GM23338 (cell line): ENCODE data around the gene DGKH. TPM values are rescaled to one million over a fixed set of nuclear protein-coding genes. Genes with fewer than 3 reads are reported as not detected.

Source experiments
- ATAC-seq: fragments of 200-7000 bp; cut with Tn5 transposase; 3 replicates; pipeline ENCODE4 v1.9.1; 2020
- DNase-seq: peaks from one replicate; pipeline ENCODE4 v3.0.0-alpha.2; 2015; ENCODE audit warnings: low spot score
- H2AFZ ChIP-seq: fragments of 200-600 bp; sonication (generic); 2 replicates; pipeline ENCODE4 v1.8.0; 2016; ENCODE audit warnings: antibody characterized with exemption, mild to moderate bottlenecking, moderate library complexity
- H3F3A ChIP-seq: fragments of 200-600 bp; sonication (generic); replicated peaks from 2 replicates; pipeline ENCODE4 v1.8.0; 2017; ENCODE audit warnings: antibody characterized with exemption, mixed run types, low read depth
- H3K27ac ChIP-seq: fragments of 200-600 bp; sonication (generic); 2 replicates; pipeline ENCODE4 v1.6.1; 2016; ENCODE audit warnings: low read depth
- H3K27me3 ChIP-seq: fragments of 200-600 bp; sonication (generic); 2 replicates; pipeline ENCODE4 v1.8.0; 2016; ENCODE audit warnings: mild to moderate bottlenecking, mixed run types, moderate library complexity; ENCODE audit not compliant: insufficient read depth
- H3K36me3 ChIP-seq: fragments of 200-600 bp; sonication (generic); 2 replicates; pipeline ENCODE4 v1.8.0; 2016; ENCODE audit warnings: mild to moderate bottlenecking; ENCODE audit not compliant: insufficient read depth
- H3K4me1 ChIP-seq: fragments of 200-600 bp; sonication (generic); 2 replicates; pipeline ENCODE4 v1.8.0; 2016; ENCODE audit warnings: mild to moderate bottlenecking, moderate library complexity; ENCODE audit not compliant: insufficient read depth
- H3K4me2 ChIP-seq: fragments of 200-600 bp; sonication (generic); 2 replicates; pipeline ENCODE4 v1.7.1; 2017; ENCODE audit warnings: mixed run types
- H3K4me3 ChIP-seq: fragments of 200-600 bp; sonication (generic); 2 replicates; pipeline ENCODE4 v1.6.1; 2016; ENCODE audit warnings: mixed run types
- H3K79me2 ChIP-seq: fragments of 200-600 bp; sonication (generic); replicated peaks from 2 replicates; pipeline ENCODE4 v1.8.0; 2017; ENCODE audit warnings: mild to moderate bottlenecking; ENCODE audit not compliant: insufficient read depth
- H3K9me2 ChIP-seq: fragments of 200-600 bp; sonication (generic); 2 replicates; pipeline ENCODE4 v1.8.0; 2017; ENCODE audit not compliant: insufficient read depth
- H4K20me1 ChIP-seq: fragments of 200-600 bp; sonication (generic); replicated peaks from 2 replicates; pipeline ENCODE4 v1.8.0; 2017; ENCODE audit warnings: mild to moderate bottlenecking; ENCODE audit not compliant: insufficient read depth
- H3K27ac Mint-ChIP-seq: 2 replicates; pipeline ENCODE4 v1.8.0; 2020; ENCODE audit warnings: inconsistent platforms, mild to moderate bottlenecking, moderate library complexity, mixed read lengths
- H3K27me3 Mint-ChIP-seq: 3 replicates; pipeline ENCODE4 v1.8.0; 2022; ENCODE audit warnings: low read depth, mild to moderate bottlenecking, moderate library complexity, mixed read lengths, inconsistent platforms; ENCODE audit not compliant: insufficient read depth, poor library complexity
- H3K36me3 Mint-ChIP-seq: 3 replicates; pipeline ENCODE4 v1.8.0; 2021; ENCODE audit warnings: low read depth, mild to moderate bottlenecking, inconsistent platforms, moderate library complexity, mixed read lengths
- H3K4me1 Mint-ChIP-seq: 3 replicates; pipeline ENCODE4 v1.8.0; 2020; ENCODE audit warnings: mild to moderate bottlenecking, inconsistent platforms, mixed read lengths
- H3K4me3 Mint-ChIP-seq: 3 replicates; pipeline ENCODE4 v1.8.0; 2021; ENCODE audit warnings: moderate library complexity, mild to moderate bottlenecking, inconsistent platforms, mixed read lengths
- H3K9me3 Mint-ChIP-seq: 3 replicates; pipeline ENCODE4 v1.8.0; 2020; ENCODE audit warnings: moderate library complexity, mild to moderate bottlenecking, inconsistent platforms, mixed read lengths
- JUNB ChIP-seq: IDR thresholded peaks from one replicate; pipeline ENCODE4 v1.6.1; 2016; ENCODE audit warnings: antibody characterized with exemption; ENCODE audit not compliant: unreplicated experiment
- NANOG ChIP-seq: IDR thresholded peaks from 2 replicates; pipeline ENCODE4 v1.6.1; 2016; ENCODE audit warnings: antibody characterized with exemption, borderline replicate concordance
- POLR2AphosphoS5 ChIP-seq: IDR thresholded peaks from 2 replicates; pipeline ENCODE4 v1.6.1; 2016; ENCODE audit warnings: antibody characterized with exemption, low read depth
- polyA plus RNA-seq: library from polyadenylated mRNA; unstranded; fragments of >200 nt; fragmentation: Nextera tagmentation; extraction: Ambion mirVana; gene quantifications from 2 replicates; pipeline ENCODE4 v1.2.1, GENCODE V29; 2016
- total RNA-seq: library from RNA; depleted of rRNA; stranded (reverse); fragments of >200 nt; shearing (Covaris generic); gene quantifications from 2 replicates; pipeline ENCODE4 v1.2.3, GENCODE V29; 2014
- TF ChIP-seq, protein P1 (sequence below): fragments of 250-450 bp; sonication (Bioruptor Pico); IDR thresholded peaks from 2 replicates; pipeline ENCODE4 v1.5.0; 2020; ENCODE audit warnings: mild to moderate bottlenecking, moderate library complexity
- TF ChIP-seq, protein P2 (sequence below): IDR thresholded peaks from one replicate; pipeline ENCODE4 v1.6.1; 2018; ENCODE audit warnings: antibody characterized with exemption; ENCODE audit not compliant: unreplicated experiment

Gene DGKH
- total and polyA plus RNA-seq, 2 experiments from 2014 or later, result 2.1 to 7.5 TPM

DNA sequence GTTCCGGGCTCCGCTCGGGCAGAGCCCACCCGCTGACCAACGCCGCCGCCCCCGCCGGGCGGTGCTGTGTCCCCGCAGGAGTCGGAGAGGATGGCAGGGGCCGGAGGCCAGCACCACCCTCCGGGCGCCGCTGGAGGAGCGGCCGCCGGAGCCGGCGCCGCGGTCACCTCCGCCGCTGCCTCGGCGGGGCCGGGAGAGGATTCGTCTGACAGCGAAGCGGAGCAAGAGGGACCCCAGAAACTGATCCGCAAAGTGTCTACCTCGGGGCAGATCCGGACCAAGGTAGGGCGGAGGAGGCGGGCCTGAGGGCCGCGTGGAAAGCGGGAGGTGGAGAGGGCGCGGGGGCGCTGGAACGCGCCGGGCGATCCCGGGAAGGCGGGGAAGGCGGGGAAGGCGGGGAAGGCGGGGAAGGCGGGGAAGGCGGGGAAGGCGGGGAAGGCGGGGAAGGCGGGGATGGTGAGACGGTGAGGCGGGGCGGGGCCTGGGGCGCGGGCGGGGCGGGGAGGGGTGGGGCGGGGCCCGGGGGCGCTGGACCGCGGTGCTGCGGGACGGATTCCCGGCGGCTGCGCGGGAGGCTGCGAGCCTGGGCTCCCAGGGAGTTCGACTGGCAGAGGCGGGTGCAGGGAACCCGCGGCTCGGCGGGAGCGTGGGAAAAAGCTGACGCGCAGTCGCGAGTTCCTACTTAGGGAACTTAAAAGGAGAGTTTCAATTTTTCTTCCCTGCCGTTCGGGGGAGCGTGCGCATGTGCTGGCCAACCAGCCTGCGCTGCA lies 421 bp downstream of the DGKH start:
- peak overlapping the region; percentile 94 for H2AFZ ChIP-seq

DNA sequence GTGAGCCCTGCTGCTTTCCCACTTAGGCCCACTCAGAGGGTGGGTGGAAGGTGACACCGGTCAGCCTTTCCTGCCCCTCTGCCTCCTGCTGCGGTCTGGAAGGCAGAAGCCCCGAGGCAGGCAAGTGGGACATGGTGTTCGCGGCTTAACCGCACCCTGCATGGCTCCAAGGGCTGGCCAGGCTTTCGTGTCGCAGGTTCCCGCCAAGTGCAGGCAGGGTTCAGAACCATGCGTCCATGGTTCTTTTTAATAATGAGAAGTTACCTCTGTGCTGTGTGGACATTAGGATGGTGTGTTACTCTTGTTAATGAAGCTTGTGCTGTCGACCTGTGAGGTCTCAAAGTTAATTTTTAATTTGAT lies 986 bp downstream of the DGKH start:
- Histone ChIP-seq H3K27ac (no peak overlapping the region), H3K4me1 (peaks cover 14% of the 10 kb centered on the region), H4K20me1 (peaks cover 21% of the 10 kb centered on the region), H3K79me2 (peaks cover 3% of the 10 kb centered on the region; the same call in 1 of the 2 replicates), H3K27me3 (peaks cover 49% of the 10 kb centered on the region), H3F3A (peaks cover 15% of the 10 kb centered on the region), H3K4me3 (peak overlapping the region; percentile 91), H3K9me2 (no peaks in the 10 kb centered on the region), H3K4me2 (peak overlapping the region; percentile 87), H2AFZ (peak overlapping the region; percentile 94), H3K36me3 (no peaks in the 10 kb centered on the region)
- H3K36me3 Mint-ChIP-seq, result no peaks in the 10 kb centered on the region
- H3K4me1 Mint-ChIP-seq, result peaks cover 5% of the 10 kb centered on the region; the same call in 2 of the 3 replicates
- H3K9me3 Mint-ChIP-seq, result no peaks in the 10 kb centered on the region
- TF ChIP-seq NANOG (no peak), POLR2AphosphoS5 (no peak)
- TF ChIP-seq, protein P1, sequence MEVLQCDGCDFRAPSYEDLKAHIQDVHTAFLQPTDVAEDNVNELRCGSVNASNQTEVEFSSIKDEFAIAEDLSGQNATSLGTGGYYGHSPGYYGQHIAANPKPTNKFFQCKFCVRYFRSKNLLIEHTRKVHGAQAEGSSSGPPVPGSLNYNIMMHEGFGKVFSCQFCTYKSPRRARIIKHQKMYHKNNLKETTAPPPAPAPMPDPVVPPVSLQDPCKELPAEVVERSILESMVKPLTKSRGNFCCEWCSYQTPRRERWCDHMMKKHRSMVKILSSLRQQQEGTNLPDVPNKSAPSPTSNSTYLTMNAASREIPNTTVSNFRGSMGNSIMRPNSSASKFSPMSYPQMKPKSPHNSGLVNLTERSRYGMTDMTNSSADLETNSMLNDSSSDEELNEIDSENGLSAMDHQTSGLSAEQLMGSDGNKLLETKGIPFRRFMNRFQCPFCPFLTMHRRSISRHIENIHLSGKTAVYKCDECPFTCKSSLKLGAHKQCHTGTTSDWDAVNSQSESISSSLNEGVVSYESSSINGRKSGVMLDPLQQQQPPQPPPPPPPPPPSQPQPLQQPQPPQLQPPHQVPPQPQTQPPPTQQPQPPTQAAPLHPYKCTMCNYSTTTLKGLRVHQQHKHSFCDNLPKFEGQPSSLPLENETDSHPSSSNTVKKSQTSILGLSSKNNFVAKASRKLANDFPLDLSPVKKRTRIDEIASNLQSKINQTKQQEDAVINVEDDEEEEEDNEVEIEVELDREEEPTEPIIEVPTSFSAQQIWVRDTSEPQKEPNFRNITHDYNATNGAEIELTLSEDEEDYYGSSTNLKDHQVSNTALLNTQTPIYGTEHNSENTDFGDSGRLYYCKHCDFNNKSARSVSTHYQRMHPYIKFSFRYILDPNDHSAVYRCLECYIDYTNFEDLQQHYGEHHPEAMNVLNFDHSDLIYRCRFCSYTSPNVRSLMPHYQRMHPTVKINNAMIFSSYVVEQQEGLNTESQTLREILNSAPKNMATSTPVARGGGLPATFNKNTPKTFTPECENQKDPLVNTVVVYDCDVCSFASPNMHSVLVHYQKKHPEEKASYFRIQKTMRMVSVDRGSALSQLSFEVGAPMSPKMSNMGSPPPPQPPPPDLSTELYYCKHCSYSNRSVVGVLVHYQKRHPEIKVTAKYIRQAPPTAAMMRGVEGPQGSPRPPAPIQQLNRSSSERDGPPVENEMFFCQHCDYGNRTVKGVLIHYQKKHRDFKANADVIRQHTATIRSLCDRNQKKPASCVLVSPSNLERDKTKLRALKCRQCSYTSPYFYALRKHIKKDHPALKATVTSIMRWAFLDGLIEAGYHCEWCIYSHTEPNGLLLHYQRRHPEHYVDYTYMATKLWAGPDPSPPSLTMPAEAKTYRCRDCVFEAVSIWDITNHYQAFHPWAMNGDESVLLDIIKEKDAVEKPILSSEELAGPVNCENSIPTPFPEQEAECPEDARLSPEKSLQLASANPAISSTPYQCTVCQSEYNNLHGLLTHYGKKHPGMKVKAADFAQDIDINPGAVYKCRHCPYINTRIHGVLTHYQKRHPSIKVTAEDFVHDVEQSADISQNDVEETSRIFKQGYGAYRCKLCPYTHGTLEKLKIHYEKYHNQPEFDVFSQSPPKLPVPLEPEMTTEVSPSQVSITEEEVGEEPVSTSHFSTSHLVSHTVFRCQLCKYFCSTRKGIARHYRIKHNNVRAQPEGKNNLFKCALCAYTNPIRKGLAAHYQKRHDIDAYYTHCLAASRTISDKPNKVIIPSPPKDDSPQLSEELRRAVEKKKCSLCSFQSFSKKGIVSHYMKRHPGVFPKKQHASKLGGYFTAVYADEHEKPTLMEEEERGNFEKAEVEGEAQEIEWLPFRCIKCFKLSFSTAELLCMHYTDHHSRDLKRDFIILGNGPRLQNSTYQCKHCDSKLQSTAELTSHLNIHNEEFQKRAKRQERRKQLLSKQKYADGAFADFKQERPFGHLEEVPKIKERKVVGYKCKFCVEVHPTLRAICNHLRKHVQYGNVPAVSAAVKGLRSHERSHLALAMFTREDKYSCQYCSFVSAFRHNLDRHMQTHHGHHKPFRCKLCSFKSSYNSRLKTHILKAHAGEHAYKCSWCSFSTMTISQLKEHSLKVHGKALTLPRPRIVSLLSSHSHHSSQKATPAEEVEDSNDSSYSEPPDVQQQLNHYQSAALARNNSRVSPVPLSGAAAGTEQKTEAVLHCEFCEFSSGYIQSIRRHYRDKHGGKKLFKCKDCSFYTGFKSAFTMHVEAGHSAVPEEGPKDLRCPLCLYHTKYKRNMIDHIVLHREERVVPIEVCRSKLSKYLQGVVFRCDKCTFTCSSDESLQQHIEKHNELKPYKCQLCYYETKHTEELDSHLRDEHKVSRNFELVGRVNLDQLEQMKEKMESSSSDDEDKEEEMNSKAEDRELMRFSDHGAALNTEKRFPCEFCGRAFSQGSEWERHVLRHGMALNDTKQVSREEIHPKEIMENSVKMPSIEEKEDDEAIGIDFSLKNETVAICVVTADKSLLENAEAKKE (CRISPR knock-in tag), result no peak
- ATAC-seq (peak; percentile 34), DNase-seq (no peak)
- peaks cover 28% of the 10 kb centered on the region for H3K27me3 Mint-ChIP-seq
- H3K27ac Mint-ChIP-seq, result no peak overlapping the region
- H3K4me3 Mint-ChIP-seq, result peak overlapping the region; percentile 73

More for the DNA sequence above, 421 bp downstream of the DGKH start:
- H3K9me2 ChIP-seq, result no peaks in the 10 kb centered on the region
- Mint-ChIP-seq H3K27me3 (peaks cover 28% of the 10 kb centered on the region), H3K4me3 (peak overlapping the region; percentile 82), H3K36me3 (no peaks in the 10 kb centered on the region; the same call in 2 of the 3 replicates), H3K9me3 (no peaks in the 10 kb centered on the region), H3K27ac (no peak overlapping the region), H3K4me1 (peaks cover 5% of the 10 kb centered on the region; the same call in 2 of the 3 replicates)
- no peak overlapping the region for H3K27ac ChIP-seq
- H3F3A ChIP-seq, result peaks cover 15% of the 10 kb centered on the region
- H3K36me3 ChIP-seq, result no peaks in the 10 kb centered on the region
- H4K20me1 ChIP-seq, result peaks cover 21% of the 10 kb centered on the region
- ATAC-seq, result peak; percentile 62
- TF ChIP-seq, protein P2, sequence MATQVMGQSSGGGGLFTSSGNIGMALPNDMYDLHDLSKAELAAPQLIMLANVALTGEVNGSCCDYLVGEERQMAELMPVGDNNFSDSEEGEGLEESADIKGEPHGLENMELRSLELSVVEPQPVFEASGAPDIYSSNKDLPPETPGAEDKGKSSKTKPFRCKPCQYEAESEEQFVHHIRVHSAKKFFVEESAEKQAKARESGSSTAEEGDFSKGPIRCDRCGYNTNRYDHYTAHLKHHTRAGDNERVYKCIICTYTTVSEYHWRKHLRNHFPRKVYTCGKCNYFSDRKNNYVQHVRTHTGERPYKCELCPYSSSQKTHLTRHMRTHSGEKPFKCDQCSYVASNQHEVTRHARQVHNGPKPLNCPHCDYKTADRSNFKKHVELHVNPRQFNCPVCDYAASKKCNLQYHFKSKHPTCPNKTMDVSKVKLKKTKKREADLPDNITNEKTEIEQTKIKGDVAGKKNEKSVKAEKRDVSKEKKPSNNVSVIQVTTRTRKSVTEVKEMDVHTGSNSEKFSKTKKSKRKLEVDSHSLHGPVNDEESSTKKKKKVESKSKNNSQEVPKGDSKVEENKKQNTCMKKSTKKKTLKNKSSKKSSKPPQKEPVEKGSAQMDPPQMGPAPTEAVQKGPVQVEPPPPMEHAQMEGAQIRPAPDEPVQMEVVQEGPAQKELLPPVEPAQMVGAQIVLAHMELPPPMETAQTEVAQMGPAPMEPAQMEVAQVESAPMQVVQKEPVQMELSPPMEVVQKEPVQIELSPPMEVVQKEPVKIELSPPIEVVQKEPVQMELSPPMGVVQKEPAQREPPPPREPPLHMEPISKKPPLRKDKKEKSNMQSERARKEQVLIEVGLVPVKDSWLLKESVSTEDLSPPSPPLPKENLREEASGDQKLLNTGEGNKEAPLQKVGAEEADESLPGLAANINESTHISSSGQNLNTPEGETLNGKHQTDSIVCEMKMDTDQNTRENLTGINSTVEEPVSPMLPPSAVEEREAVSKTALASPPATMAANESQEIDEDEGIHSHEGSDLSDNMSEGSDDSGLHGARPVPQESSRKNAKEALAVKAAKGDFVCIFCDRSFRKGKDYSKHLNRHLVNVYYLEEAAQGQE, result no peak
- TF ChIP-seq POLR2AphosphoS5, result peak; percentile 67
- TF ChIP-seq JUNB, result no peak
- peaks cover 14% of the 10 kb centered on the region for H3K4me1 ChIP-seq
- H3K79me2 ChIP-seq, result peaks cover 3% of the 10 kb centered on the region; the same call in 1 of the 2 replicates
- peak; percentile 70 for DNase-seq
- peaks cover 54% of the 10 kb centered on the region for H3K27me3 ChIP-seq
- H3K4me3 ChIP-seq, result peak overlapping the region; percentile 91
- H3K4me2 ChIP-seq, result peak overlapping the region; percentile 100
